ENCODE data around the gene DGKG. TPM values are rescaled to one million over a fixed set of nuclear protein-coding genes. Genes with fewer than 3 reads are reported as not detected.

The DGKG gene
- total RNA-seq, 1 donor, result 2.5 TPM

GRCh38 chr3:186299327-186299726 is 62.7 kb downstream of the DGKG start:
- TF ChIP-seq, protein P1, sequence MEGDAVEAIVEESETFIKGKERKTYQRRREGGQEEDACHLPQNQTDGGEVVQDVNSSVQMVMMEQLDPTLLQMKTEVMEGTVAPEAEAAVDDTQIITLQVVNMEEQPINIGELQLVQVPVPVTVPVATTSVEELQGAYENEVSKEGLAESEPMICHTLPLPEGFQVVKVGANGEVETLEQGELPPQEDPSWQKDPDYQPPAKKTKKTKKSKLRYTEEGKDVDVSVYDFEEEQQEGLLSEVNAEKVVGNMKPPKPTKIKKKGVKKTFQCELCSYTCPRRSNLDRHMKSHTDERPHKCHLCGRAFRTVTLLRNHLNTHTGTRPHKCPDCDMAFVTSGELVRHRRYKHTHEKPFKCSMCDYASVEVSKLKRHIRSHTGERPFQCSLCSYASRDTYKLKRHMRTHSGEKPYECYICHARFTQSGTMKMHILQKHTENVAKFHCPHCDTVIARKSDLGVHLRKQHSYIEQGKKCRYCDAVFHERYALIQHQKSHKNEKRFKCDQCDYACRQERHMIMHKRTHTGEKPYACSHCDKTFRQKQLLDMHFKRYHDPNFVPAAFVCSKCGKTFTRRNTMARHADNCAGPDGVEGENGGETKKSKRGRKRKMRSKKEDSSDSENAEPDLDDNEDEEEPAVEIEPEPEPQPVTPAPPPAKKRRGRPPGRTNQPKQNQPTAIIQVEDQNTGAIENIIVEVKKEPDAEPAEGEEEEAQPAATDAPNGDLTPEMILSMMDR (IDR thresholded peaks at IDR 0.05; ENCODE audit: extremely low read depth, low read depth, low read length), result no peak
- Histone ChIP-seq H3K9me3 (ENCODE audit: low read depth, low read length) (no peaks in the 10 kb centered on the region), H3K4me3 (ENCODE audit: insufficient read depth, low read length) (no peak overlapping the region), H3K79me2 (ENCODE audit: insufficient read depth, low read length) (no peaks in the 10 kb centered on the region), H3K4me1 (ENCODE audit: insufficient read depth, low read length) (no peaks in the 10 kb centered on the region), H3K4me2 (ENCODE audit: insufficient read depth, low read length) (no peak overlapping the region), H2AFZ (ENCODE audit: low read length) (no peak overlapping the region), H4K20me1 (ENCODE audit: insufficient read depth, low read length) (no peaks in the 10 kb centered on the region), H3K27ac (ENCODE audit: low read depth, low read length) (no peak overlapping the region), H3K36me3 (ENCODE audit: insufficient read depth, low read length) (no peaks in the 10 kb centered on the region), H3K27me3 (ENCODE audit: insufficient read depth, low read length) (peaks cover 37% of the 10 kb centered on the region)
- DNase-seq (ENCODE audit: insufficient read length, low spot score, missing footprints), result no peak

DNA sequence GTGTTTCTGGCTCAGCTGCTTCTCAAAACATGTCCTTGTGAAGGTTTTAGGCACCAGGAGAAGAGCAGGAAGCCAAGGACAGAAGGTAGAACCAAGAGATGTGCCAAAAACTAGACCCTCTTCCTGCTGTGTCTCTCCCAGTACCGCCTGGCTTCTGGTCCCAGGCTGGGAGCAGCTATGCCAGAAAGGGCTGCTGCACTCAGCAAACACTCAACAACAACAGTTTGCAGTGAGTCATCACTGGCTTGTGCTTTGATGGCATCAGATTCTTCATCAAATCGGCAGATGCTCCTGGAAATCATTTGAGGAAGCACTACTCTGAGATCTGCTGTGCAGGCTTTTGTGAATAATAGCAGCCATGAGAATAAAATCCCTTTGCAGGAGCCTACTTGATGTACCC is 63.2 kb downstream of the DGKG start:
- Histone ChIP-seq H3K36me3 (ENCODE audit: insufficient read depth, low read length) (no peaks in the 10 kb centered on the region), H3K9me3 (ENCODE audit: low read depth, low read length) (no peaks in the 10 kb centered on the region), H2AFZ (ENCODE audit: low read length) (no peak overlapping the region), H3K4me3 (ENCODE audit: insufficient read depth, low read length) (no peak overlapping the region), H3K27ac (ENCODE audit: low read depth, low read length) (no peak overlapping the region), H3K27me3 (ENCODE audit: insufficient read depth, low read length) (peaks cover 35% of the 10 kb centered on the region), H3K4me2 (ENCODE audit: insufficient read depth, low read length) (no peak overlapping the region), H3K79me2 (ENCODE audit: insufficient read depth, low read length) (no peaks in the 10 kb centered on the region), H3K4me1 (ENCODE audit: insufficient read depth, low read length) (no peaks in the 10 kb centered on the region), H4K20me1 (ENCODE audit: insufficient read depth, low read length) (no peaks in the 10 kb centered on the region)
- no peak for DNase-seq (ENCODE audit: insufficient read length, low spot score, missing footprints)
- TF ChIP-seq, protein P1 (IDR thresholded peaks at IDR 0.05; ENCODE audit: extremely low read depth, low read depth, low read length), result no peak

DNA sequence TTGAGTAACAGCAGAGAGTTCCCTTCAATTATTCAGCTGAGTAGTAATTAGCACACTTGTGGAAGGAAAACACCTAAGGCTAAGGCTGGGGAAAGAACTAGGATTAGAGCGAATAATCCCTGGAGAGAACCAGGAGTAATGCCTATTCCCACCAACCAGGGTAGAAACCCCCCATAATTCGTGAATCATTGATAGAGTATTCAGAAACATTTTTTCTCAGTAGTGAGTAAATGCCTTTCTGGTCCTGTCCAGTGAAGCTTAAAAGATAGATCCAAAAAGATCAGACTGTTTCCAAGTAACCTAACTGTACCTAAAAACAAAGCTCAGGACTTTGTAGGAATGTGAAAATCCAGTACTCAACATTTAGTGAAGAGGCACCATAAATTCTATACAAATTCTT is 71.2 kb downstream of the DGKG start:
- no peak overlapping the region for H2AFZ ChIP-seq (ENCODE audit: low read length)
- TF ChIP-seq, protein P1 (IDR thresholded peaks at IDR 0.05; ENCODE audit: extremely low read depth, low read depth, low read length), result no peak
- H4K20me1 ChIP-seq (ENCODE audit: insufficient read depth, low read length), result no peaks in the 10 kb centered on the region
- peaks cover 17% of the 10 kb centered on the region for H3K27me3 ChIP-seq (ENCODE audit: insufficient read depth, low read length)
- no peaks in the 10 kb centered on the region for H3K36me3 ChIP-seq (ENCODE audit: insufficient read depth, low read length)
- DNase-seq (ENCODE audit: insufficient read length, low spot score, missing footprints), result no peak
- no peaks in the 10 kb centered on the region for H3K79me2 ChIP-seq (ENCODE audit: insufficient read depth, low read length)
- H3K9me3 ChIP-seq (ENCODE audit: low read depth, low read length), result no peaks in the 10 kb centered on the region
- H3K4me2 ChIP-seq (ENCODE audit: insufficient read depth, low read length), result no peak overlapping the region
- no peak overlapping the region for H3K4me3 ChIP-seq (ENCODE audit: insufficient read depth, low read length)
- H3K27ac ChIP-seq (ENCODE audit: low read depth, low read length), result no peak overlapping the region
- H3K4me1 ChIP-seq (ENCODE audit: insufficient read depth, low read length), result peaks cover 21% of the 10 kb centered on the region

DNA sequence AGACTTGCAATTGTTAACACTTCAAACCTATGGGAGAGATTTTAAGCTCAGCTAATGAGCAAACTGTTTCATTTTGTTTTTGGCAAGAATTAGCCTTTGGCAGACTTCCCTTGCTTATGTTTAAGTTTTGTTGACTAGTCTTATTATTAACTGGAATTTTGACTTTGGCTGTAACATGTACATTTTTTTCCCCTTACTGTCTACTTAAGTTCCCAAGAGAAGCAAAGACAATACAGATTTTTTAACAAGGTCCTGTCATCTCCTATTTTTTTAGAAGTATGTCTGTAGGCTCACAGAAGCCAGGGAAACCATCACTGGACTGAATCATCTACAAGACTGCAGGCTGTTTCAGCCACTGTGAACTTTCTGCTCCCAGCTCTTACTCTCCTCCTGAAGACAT is 74.3 kb downstream of the DGKG start:
- Histone ChIP-seq H3K79me2 (ENCODE audit: insufficient read depth, low read length) (no peaks in the 10 kb centered on the region), H3K4me1 (ENCODE audit: insufficient read depth, low read length) (peaks cover 32% of the 10 kb centered on the region), H3K9me3 (ENCODE audit: low read depth, low read length) (no peaks in the 10 kb centered on the region), H4K20me1 (ENCODE audit: insufficient read depth, low read length) (no peaks in the 10 kb centered on the region), H3K27ac (ENCODE audit: low read depth, low read length) (peak overlapping the region; percentile 51), H3K27me3 (ENCODE audit: insufficient read depth, low read length) (peaks cover 3% of the 10 kb centered on the region), H3K36me3 (ENCODE audit: insufficient read depth, low read length) (no peaks in the 10 kb centered on the region), H3K4me2 (ENCODE audit: insufficient read depth, low read length) (peak overlapping the region; percentile 56), H2AFZ (ENCODE audit: low read length) (no peak overlapping the region), H3K4me3 (ENCODE audit: insufficient read depth, low read length) (no peak overlapping the region)
- peak; percentile 92 for DNase-seq (ENCODE audit: insufficient read length, low spot score, missing footprints)
- TF ChIP-seq, protein P1 (IDR thresholded peaks at IDR 0.05; ENCODE audit: extremely low read depth, low read depth, low read length), result no peak

All from osteoblast (primary cell).